HG03159 (cell line): ENCODE data around the gene RPL11.
"Not testable (repeated sequence)": the region's sequence is repeated elsewhere in the genome, so short reads cannot be mapped to it uniquely, and the experiment has no call there.

ENCODE experiments used
- ATAC-seq: cut with Tn5 transposase; IDR thresholded peaks from one replicate; pipeline ENCODE4 v1.9.1; 2021; ENCODE audit warnings: mild to moderate bottlenecking, moderate library complexity; ENCODE audit not compliant: unreplicated experiment

RPL11 gene

GRCh38 chr1:23727362-23727811 lies 35.8 kb downstream of the RPL11 start:
- no peak for ATAC-seq

GRCh38 chr1:23732363-23733224 lies 41.0 kb downstream of the RPL11 start:
- ATAC-seq = no peak

GRCh38 chr1:23733281-23733680 lies 41.7 kb downstream of the RPL11 start:
- ATAC-seq = not testable (repeated sequence)

GRCh38 chr1:23736437-23737134 lies 45.0 kb downstream of the RPL11 start:
- ATAC-seq = no peak

- no peak for ATAC-seq
Measured at GRCh38 chr1:23741609-23742008, 50.0 kb downstream of the RPL11 start.

GRCh38 chr1:23742670-23743286 lies 51.2 kb downstream of the RPL11 start:
- no peak for ATAC-seq

- ATAC-seq = no peak
Measured at GRCh38 chr1:23743287-23744152, 51.9 kb downstream of the RPL11 start, which contains the start of gene ELOA. ELOA (plus strand) TSS chr1:23743471; CDS start chr1:23743504, 33 bp downstream.

GRCh38 chr1:23745515-23745914 lies 53.9 kb downstream of the RPL11 start:
- ATAC-seq = no peak
